HEK293T (cell line): ENCODE data around the gene PLPPR5.
A peak's percentile ranks its signal among the peaks of the same experiment; 100 is the strongest.

Experiments
- CTCF ChIA-PET: fragments of 350-600 bp; formaldehyde crosslinking; extraction: SDS; loops from one replicate; lab custom pipeline; 2021; ENCODE audit warnings: antibody characterized with exemption, inconsistent platforms; lab: Yijun Ruan, JAX
- POLR2A ChIA-PET: fragments of 350-600 bp; formaldehyde crosslinking; extraction: SDS; loops from one replicate; lab custom pipeline; 2020; ENCODE audit warnings: antibody characterized with exemption, inconsistent platforms; lab: Yijun Ruan, JAX
- DNase-seq: peaks from one replicate; pipeline ENCODE4 v3.0.0; 2012; ENCODE audit warnings: mixed read lengths; ENCODE audit errors: extremely low spot score
- ARNT ChIP-seq: fragments of 450-650 bp; IDR thresholded peaks from 2 replicates; pipeline ENCODE4 v1.6.1; 2017; ENCODE audit warnings: mild to moderate bottlenecking
- BHLHE40 ChIP-seq: fragments of 450-650 bp; IDR thresholded peaks from 2 replicates; pipeline ENCODE4 v1.6.1; 2016; ENCODE audit warnings: mild to moderate bottlenecking, moderate library complexity, borderline replicate concordance
- CTBP1 ChIP-seq: fragments of 450-650 bp; IDR thresholded peaks from 2 replicates; pipeline ENCODE4 v1.6.1; 2016; ENCODE audit warnings: borderline replicate concordance
- ELF4 ChIP-seq: fragments of 450-650 bp; IDR thresholded peaks from 2 replicates; pipeline ENCODE4 v1.6.1; 2017; ENCODE audit warnings: antibody characterized with exemption
- FOXA1 ChIP-seq: fragments of 450-650 bp; IDR thresholded peaks from 2 replicates; pipeline ENCODE4 v1.6.1; 2016; ENCODE audit warnings: mild to moderate bottlenecking
- FOXK2 ChIP-seq: fragments of 450-650 bp; IDR thresholded peaks from 2 replicates; pipeline ENCODE4 v1.6.1; 2016; ENCODE audit warnings: mild to moderate bottlenecking
- FOXM1 ChIP-seq: fragments of 450-650 bp; IDR thresholded peaks from 2 replicates; pipeline ENCODE4 v1.6.1; 2017; ENCODE audit warnings: mild to moderate bottlenecking, borderline replicate concordance
- HDGF ChIP-seq: fragments of 450-650 bp; IDR thresholded peaks from 2 replicates; pipeline ENCODE4 v1.6.1; 2017; ENCODE audit warnings: antibody characterized with exemption, borderline replicate concordance
- L3MBTL2 ChIP-seq: fragments of 450-650 bp; conservative IDR thresholded peaks from 2 replicates; pipeline ENCODE4 v1.6.1; 2016; ENCODE audit warnings: mild to moderate bottlenecking
- LEF1 ChIP-seq: fragments of 450-650 bp; IDR thresholded peaks from 2 replicates; pipeline ENCODE4 v1.6.1; 2017; ENCODE audit warnings: mild to moderate bottlenecking, borderline replicate concordance
- NFRKB ChIP-seq: fragments of 450-650 bp; IDR thresholded peaks from 2 replicates; pipeline ENCODE4 v1.6.1; 2016; ENCODE audit warnings: mild to moderate bottlenecking, moderate library complexity
- PKNOX1 ChIP-seq: fragments of 450-650 bp; IDR thresholded peaks from 2 replicates; pipeline ENCODE4 v1.6.1; 2016
- SP1 ChIP-seq: fragments of 450-650 bp; IDR thresholded peaks from 2 replicates; pipeline ENCODE4 v1.6.1; 2017
- SUZ12 ChIP-seq: fragments of 450-650 bp; IDR thresholded peaks from 2 replicates; pipeline ENCODE4 v1.6.1; 2016; ENCODE audit warnings: mild to moderate bottlenecking
- TARDBP ChIP-seq: fragments of 450-650 bp; IDR thresholded peaks from 2 replicates; pipeline ENCODE4 v1.6.1; 2016
- ZNF384 ChIP-seq: fragments of 450-650 bp; IDR thresholded peaks from 2 replicates; pipeline ENCODE4 v1.6.1; 2016

The PLPPR5 gene

DNA sequence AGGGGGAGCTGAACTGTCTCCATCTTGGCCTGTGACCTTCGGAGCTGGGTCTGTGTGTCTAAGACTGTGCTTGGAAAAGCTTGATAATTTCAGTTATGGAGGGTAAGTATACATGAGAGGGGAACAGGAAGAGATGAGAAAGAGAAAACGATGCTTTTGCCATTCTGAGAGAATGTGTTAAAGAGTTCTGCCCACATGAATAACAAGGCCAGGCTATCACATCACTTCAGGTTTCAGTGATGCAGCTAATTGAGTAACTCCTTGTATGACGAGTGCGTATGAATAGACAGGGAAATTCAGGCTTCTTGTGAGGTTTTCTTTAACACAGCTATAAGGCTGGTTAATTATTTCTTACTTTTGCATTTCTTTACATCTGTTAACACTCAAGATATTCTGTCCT is 81.0 kb downstream of the PLPPR5 start:
- TF ChIP-seq L3MBTL2 (no peak), FOXA1 (no peak), NFRKB (no peak), HDGF (no peak), CTBP1 (no peak), TARDBP (no peak), PKNOX1 (no peak), BHLHE40 (no peak), ELF4 (no peak), FOXK2 (no peak)
- ChIA-PET POLR2A (no interaction called here), CTCF (interaction anchor here (0.6 kb wide), 1 partner anchor 272 kb away, joined by 4 read pairs; no protein-coding TSS in a partner anchor)
- no peak for DNase-seq

DNA sequence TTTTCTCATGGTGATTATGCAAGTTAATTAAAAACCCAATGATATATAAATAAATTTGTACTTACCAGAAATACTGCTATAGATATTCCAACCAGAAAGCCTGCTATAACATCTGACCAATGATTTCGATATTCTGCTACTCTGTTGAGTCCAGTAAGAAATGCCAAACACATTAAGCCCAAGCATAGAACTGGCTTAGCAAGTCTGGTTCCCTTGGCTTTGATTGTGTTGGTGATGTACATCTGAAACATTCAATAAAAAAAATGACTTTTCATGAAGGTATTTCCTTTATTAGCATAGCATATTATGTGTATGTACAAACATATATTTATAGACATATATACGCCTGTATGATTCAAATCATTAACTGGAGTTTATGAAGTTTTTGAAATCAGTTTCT is 82.8 kb downstream of the PLPPR5 start:
- DNase-seq: no peak

DNA sequence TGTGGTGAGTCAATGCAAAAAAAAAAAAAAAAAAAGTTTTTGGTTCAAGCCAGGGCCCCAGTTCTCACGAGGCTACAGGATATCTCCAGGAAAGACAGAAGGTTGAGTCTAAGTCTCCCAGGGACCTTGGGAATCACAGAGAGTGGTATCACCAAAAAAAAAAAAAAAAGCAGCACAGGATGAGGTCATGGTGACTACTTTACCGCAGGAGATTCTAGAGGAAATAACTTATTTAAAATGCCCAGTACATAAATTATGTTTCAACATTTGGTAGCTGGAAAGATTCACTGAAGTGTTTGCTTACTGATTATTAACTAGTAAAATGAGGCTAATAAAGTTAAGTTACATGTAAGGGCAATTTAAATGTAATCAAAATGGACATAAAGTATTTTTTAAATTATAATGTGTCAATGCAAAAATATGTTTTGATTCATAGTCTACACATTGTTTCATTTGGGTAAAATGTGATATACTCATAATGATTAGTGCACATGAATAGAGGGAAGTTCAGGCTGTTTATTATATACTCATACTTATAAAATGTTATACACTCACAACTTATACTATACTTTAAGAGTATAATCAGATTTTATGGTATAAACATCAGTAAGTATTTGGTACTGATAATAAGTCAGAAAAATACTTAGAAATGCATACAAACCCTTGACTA is 84.1 kb downstream of the PLPPR5 start:
- TF ChIP-seq ELF4: no peak
- TF ChIP-seq ZNF384: 0 out of 2 replicates have a peak, but pooled peaks have one; percentile 11
- POLR2A ChIA-PET: no interaction called here
- CTCF ChIA-PET: no interaction called here
- no peak for DNase-seq

More for the DNA sequence above, 82.8 kb downstream of the PLPPR5 start:
- TF ChIP-seq FOXK2 (no peak), FOXM1 (no peak)
- CTCF ChIA-PET: no interaction called here
- POLR2A ChIA-PET: no interaction called here

- CTCF ChIA-PET: no interaction called here
Observed at GRCh38 chr1:98919652-98920051, 85.0 kb downstream of the PLPPR5 start.

GRCh38 chr1:98919211-98919610 is 85.5 kb downstream of the PLPPR5 start:
- DNase-seq: no peak
- ChIA-PET POLR2A (no interaction called here), CTCF (no interaction called here)
- no peak for TF ChIP-seq L3MBTL2
- TF ChIP-seq LEF1: no peak
- no peak for TF ChIP-seq ELF4
- TF ChIP-seq BHLHE40: no peak
- no peak for TF ChIP-seq SUZ12
- no peak for TF ChIP-seq FOXM1
- TF ChIP-seq FOXA1: no peak
- no peak for TF ChIP-seq TARDBP
- TF ChIP-seq SP1: no peak
- no peak for TF ChIP-seq HDGF
- TF ChIP-seq ZNF384: no peak
- TF ChIP-seq FOXK2: no peak
- TF ChIP-seq NFRKB: no peak
- no peak for TF ChIP-seq ARNT
- TF ChIP-seq PKNOX1: no peak
- TF ChIP-seq CTBP1: no peak

More at GRCh38 chr1:98919652-98920051, 85.0 kb downstream of the PLPPR5 start:
- DNase-seq: no peak
- POLR2A ChIA-PET: no interaction called here
- no peak for TF ChIP-seq ELF4

- no peak for DNase-seq
- TF ChIP-seq TARDBP: no peak
- no peak for TF ChIP-seq HDGF
- TF ChIP-seq L3MBTL2: no peak
- no peak for TF ChIP-seq NFRKB
- TF ChIP-seq CTBP1: no peak
- TF ChIP-seq SUZ12: no peak
- no peak for TF ChIP-seq PKNOX1
- no peak for TF ChIP-seq SP1
- no peak for TF ChIP-seq ARNT
- TF ChIP-seq FOXK2: no peak
- TF ChIP-seq ELF4: no peak
- TF ChIP-seq FOXM1: no peak
- no peak for TF ChIP-seq FOXA1
- TF ChIP-seq LEF1: no peak
- no peak for TF ChIP-seq ZNF384
- TF ChIP-seq BHLHE40: no peak
- CTCF ChIA-PET: no interaction called here
- POLR2A ChIA-PET: no interaction called here
Observed at GRCh38 chr1:98914547-98914946, 90.1 kb downstream of the PLPPR5 start.

GRCh38 chr1:98910827-98911226 is 93.8 kb downstream of the PLPPR5 start:
- DNase-seq: no peak
- CTCF ChIA-PET: no interaction called here
- no peak for TF ChIP-seq HDGF
- POLR2A ChIA-PET: no interaction called here
